Astrocyte (in vitro differentiated cells and primary cell): ENCODE data around the gene MBOAT2. TPM values are rescaled to one million over a fixed set of nuclear protein-coding genes. Genes with fewer than 3 reads are reported as not detected.

ENCODE experiments used
- DNase-seq: peaks from one replicate; pipeline ENCODE4 v3.0.0-alpha.2; 2010; ENCODE audit warnings: low read depth
- FAIRE-seq: peaks from 2 replicates; lab custom pipeline; 2011; peaks lifted over from hg19 to GRCh38; lab: Jason Lieb, UNC
- H2AFZ ChIP-seq: 2 replicates; pipeline ENCODE4 v1.6.0; 2012; ENCODE audit warnings: low read depth, low read length, inconsistent platforms
- H3K27ac ChIP-seq: 2 replicates; pipeline ENCODE4 v1.5.1; 2011; ENCODE audit warnings: low read depth, low read length, inconsistent platforms
- H3K27me3 ChIP-seq: 2 replicates; pipeline ENCODE4 v1.6.0; 2011; ENCODE audit warnings: low read length, inconsistent platforms; ENCODE audit not compliant: insufficient read depth
- H3K36me3 ChIP-seq: 2 replicates; pipeline ENCODE4 v1.5.1; 2011; ENCODE audit warnings: low read length, inconsistent platforms; ENCODE audit not compliant: insufficient read depth
- H3K4me1 ChIP-seq: 2 replicates; pipeline ENCODE4 v1.5.1; 2011; ENCODE audit warnings: low read length, inconsistent platforms; ENCODE audit not compliant: insufficient read depth
- H3K4me2 ChIP-seq: 2 replicates; pipeline ENCODE4 v1.6.0; 2012; ENCODE audit warnings: low read length, inconsistent platforms
- H3K4me3 ChIP-seq: 2 replicates; pipeline ENCODE4 v1.5.1; 2011; ENCODE audit warnings: low read depth, mild to moderate bottlenecking, low read length, inconsistent platforms; ENCODE audit not compliant: insufficient read depth
- H3K79me2 ChIP-seq: 2 replicates; pipeline ENCODE4 v1.6.0; 2012; ENCODE audit warnings: mild to moderate bottlenecking, low read length, inconsistent platforms; ENCODE audit not compliant: insufficient read depth
- H3K9ac ChIP-seq: 2 replicates; pipeline ENCODE4 v1.6.0; 2012; ENCODE audit warnings: mild to moderate bottlenecking, low read length, inconsistent platforms
- H3K9me3 ChIP-seq: 2 replicates; pipeline ENCODE4 v1.5.1; 2012; ENCODE audit warnings: low read depth, mild to moderate bottlenecking, low read length, inconsistent platforms; ENCODE audit not compliant: insufficient read depth
- H4K20me1 ChIP-seq: 2 replicates; pipeline ENCODE4 v1.6.0; 2012; ENCODE audit warnings: low read length, inconsistent platforms; ENCODE audit not compliant: insufficient read depth
- H3K27ac Mint-ChIP-seq: one replicate; pipeline ENCODE4 v1.8.0; 2021; ENCODE audit warnings: mild to moderate bottlenecking, mixed read lengths; ENCODE audit not compliant: unreplicated experiment
- H3K27me3 Mint-ChIP-seq: one replicate; pipeline ENCODE4 v1.8.0; 2021; ENCODE audit warnings: low read depth, mixed read lengths; ENCODE audit not compliant: unreplicated experiment
- H3K36me3 Mint-ChIP-seq: one replicate; pipeline ENCODE4 v1.8.0; 2021; ENCODE audit warnings: low read depth, mixed read lengths; ENCODE audit not compliant: unreplicated experiment
- H3K4me1 Mint-ChIP-seq: one replicate; pipeline ENCODE4 v1.8.0; 2021; ENCODE audit warnings: low read depth, mixed read lengths; ENCODE audit not compliant: unreplicated experiment
- H3K4me3 Mint-ChIP-seq: one replicate; pipeline ENCODE4 v1.8.0; 2021; ENCODE audit warnings: mild to moderate bottlenecking, moderate library complexity, mixed read lengths; ENCODE audit not compliant: unreplicated experiment
- H3K9me3 Mint-ChIP-seq: one replicate; pipeline ENCODE4 v1.8.0; 2021; ENCODE audit warnings: mild to moderate bottlenecking, mixed read lengths; ENCODE audit not compliant: unreplicated experiment
- EZH2 ChIP-seq: IDR thresholded peaks from 2 replicates; pipeline ENCODE4 v1.6.1; 2012; ENCODE audit warnings: mild to moderate bottlenecking, low read length, inconsistent platforms; ENCODE audit not compliant: insufficient read depth
- total RNA-seq: library from RNA; stranded (reverse); gene quantifications from 2 replicates; pipeline ENCODE4 v1.2.1, GENCODE V29; 2021
- TF ChIP-seq, protein P1 (sequence below): IDR thresholded peaks from 2 replicates; pipeline ENCODE4 v1.5.1; 2011; ENCODE audit warnings: low read depth, mild to moderate bottlenecking, inconsistent platforms, low read length, moderate library complexity; ENCODE audit not compliant: insufficient read depth

MBOAT2 gene
- total RNA-seq, 1 donor from 2014 or later, result 54.6 TPM

- no peaks in the 10 kb centered on the region for H3K27me3 ChIP-seq
- H3K4me1 ChIP-seq, result peaks cover 27% of the 10 kb centered on the region
- no peaks in the 10 kb centered on the region for H3K36me3 ChIP-seq
- H3K4me2 ChIP-seq, result no peak overlapping the region
- DNase-seq (no peak), FAIRE-seq (no peak)
- no peak overlapping the region for H3K4me3 Mint-ChIP-seq
- H3K36me3 Mint-ChIP-seq, result no peaks in the 10 kb centered on the region
- peaks cover 25% of the 10 kb centered on the region for H4K20me1 ChIP-seq
- H3K27ac ChIP-seq, result no peak overlapping the region
- H3K79me2 ChIP-seq, result peaks cover 91% of the 10 kb centered on the region
- no peaks in the 10 kb centered on the region for H3K27me3 Mint-ChIP-seq
- H3K4me1 Mint-ChIP-seq, result peaks cover 52% of the 10 kb centered on the region
- no peaks in the 10 kb centered on the region for H3K9me3 ChIP-seq
- no peak overlapping the region for H2AFZ ChIP-seq
- no peaks in the 10 kb centered on the region for H3K9me3 Mint-ChIP-seq
- no peak overlapping the region for H3K9ac ChIP-seq
- TF ChIP-seq EZH2, result no peak
- TF ChIP-seq, protein P1, sequence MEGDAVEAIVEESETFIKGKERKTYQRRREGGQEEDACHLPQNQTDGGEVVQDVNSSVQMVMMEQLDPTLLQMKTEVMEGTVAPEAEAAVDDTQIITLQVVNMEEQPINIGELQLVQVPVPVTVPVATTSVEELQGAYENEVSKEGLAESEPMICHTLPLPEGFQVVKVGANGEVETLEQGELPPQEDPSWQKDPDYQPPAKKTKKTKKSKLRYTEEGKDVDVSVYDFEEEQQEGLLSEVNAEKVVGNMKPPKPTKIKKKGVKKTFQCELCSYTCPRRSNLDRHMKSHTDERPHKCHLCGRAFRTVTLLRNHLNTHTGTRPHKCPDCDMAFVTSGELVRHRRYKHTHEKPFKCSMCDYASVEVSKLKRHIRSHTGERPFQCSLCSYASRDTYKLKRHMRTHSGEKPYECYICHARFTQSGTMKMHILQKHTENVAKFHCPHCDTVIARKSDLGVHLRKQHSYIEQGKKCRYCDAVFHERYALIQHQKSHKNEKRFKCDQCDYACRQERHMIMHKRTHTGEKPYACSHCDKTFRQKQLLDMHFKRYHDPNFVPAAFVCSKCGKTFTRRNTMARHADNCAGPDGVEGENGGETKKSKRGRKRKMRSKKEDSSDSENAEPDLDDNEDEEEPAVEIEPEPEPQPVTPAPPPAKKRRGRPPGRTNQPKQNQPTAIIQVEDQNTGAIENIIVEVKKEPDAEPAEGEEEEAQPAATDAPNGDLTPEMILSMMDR, result no peak
- no peak overlapping the region for H3K27ac Mint-ChIP-seq
- no peak overlapping the region for H3K4me3 ChIP-seq
These were observed 13.9 kb downstream of the MBOAT2 start for GRCh38 chr2:8989536-8990079.

DNA sequence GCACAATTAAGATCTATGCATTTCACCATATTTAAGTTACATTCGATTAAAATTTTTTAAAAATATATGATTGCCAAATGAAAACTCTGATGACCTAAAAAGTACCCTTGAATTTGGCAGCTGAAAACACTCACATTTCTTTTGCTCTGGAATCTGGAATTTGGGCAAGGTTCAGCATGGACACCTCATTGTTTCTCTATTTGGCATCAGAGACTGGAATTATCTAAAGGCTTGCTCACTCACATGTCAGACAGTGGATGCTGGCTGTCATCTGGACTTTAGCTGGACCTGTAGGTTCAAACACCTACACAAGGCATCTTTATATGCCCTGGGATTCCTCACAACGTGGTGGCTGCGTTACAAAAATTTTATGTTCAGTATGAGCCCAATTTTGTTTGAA, 16.1 kb downstream of the MBOAT2 start:
- no peak overlapping the region for H3K4me3 ChIP-seq
- H3K36me3 ChIP-seq, result no peaks in the 10 kb centered on the region
- no peak overlapping the region for H3K4me2 ChIP-seq
- peak overlapping the region; percentile 63 for H3K27ac ChIP-seq
- H3K9me3 ChIP-seq, result no peaks in the 10 kb centered on the region
- peaks cover 4% of the 10 kb centered on the region for H4K20me1 ChIP-seq
- H3K9me3 Mint-ChIP-seq, result no peaks in the 10 kb centered on the region
- no peaks in the 10 kb centered on the region for H3K27me3 ChIP-seq
- no peak overlapping the region for H3K27ac Mint-ChIP-seq
- DNase-seq (peak; percentile 77), FAIRE-seq (no peak)
- H3K27me3 Mint-ChIP-seq, result no peaks in the 10 kb centered on the region
- peaks cover 92% of the 10 kb centered on the region for H3K79me2 ChIP-seq
- H3K4me1 Mint-ChIP-seq, result peaks cover 46% of the 10 kb centered on the region
- no peak overlapping the region for H3K9ac ChIP-seq
- peaks cover 36% of the 10 kb centered on the region for H3K4me1 ChIP-seq
- no peak overlapping the region for H2AFZ ChIP-seq
- H3K4me3 Mint-ChIP-seq, result no peak overlapping the region
- TF ChIP-seq EZH2, result no peak
- TF ChIP-seq, protein P1, result no peak
- no peaks in the 10 kb centered on the region for H3K36me3 Mint-ChIP-seq

DNA sequence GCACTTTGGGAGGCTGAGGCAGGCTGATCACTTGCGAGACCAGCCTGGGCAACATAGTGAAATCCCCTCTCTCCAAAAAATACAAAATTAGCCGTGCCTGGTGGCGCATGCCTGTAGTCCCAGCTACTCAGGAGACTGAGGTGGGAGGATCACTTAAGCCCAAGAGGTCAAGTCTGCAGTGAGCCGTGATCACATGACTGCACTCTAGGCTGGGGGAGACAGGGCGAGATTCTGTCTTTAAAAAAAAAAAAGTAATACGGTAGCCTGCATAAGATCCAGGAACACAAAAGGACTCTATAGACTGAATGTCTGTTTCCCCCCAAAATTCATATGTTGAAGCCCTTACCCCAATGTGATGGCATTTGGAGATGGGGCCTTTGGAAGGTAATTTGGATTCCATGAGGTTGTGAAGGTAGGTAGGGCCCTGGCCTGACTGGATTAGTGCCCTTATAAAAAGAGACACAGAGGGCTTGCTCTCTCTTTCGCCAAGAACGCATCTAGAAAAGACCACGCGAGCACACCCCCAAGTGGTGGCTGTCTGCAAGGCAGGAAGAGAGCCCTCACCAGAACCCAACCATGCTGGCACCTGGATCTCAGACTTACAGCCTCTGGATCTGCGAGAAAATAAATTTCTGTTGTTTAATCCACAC, 17.0 kb downstream of the MBOAT2 start:
- Histone ChIP-seq H3K4me1 (peaks cover 36% of the 10 kb centered on the region), H3K9me3 (no peaks in the 10 kb centered on the region), H4K20me1 (peaks cover 4% of the 10 kb centered on the region), H3K79me2 (peaks cover 93% of the 10 kb centered on the region), H3K27ac (peak overlapping the region; percentile 63), H3K4me3 (no peak overlapping the region), H3K36me3 (no peaks in the 10 kb centered on the region), H3K27me3 (no peaks in the 10 kb centered on the region), H2AFZ (no peak overlapping the region), H3K9ac (peak overlapping the region; percentile 33), H3K4me2 (peak overlapping the region; percentile 63)
- DNase-seq (no peak), FAIRE-seq (no peak)
- Mint-ChIP-seq H3K4me3 (no peak overlapping the region), H3K9me3 (no peaks in the 10 kb centered on the region), H3K4me1 (peaks cover 49% of the 10 kb centered on the region), H3K36me3 (no peaks in the 10 kb centered on the region), H3K27me3 (no peaks in the 10 kb centered on the region), H3K27ac (peak overlapping the region; percentile 89)
- TF ChIP-seq, protein P1, result peak; percentile 11
- TF ChIP-seq EZH2, result no peak
